Measurements from ENCODE around the gene ASTN2.

GRCh38 chr9:116663581-116663980 is 751.3 kb downstream of the ASTN2 start:
- TF ChIP-seq CTCF (IDR thresholded peaks at IDR 0.05; ENCODE audit: poor library complexity, severe bottlenecking) (no peak), POLR2AphosphoS5 (IDR thresholded peaks at IDR 0.05) (no peak), EZH2 (IDR thresholded peaks at IDR 0.05; ENCODE audit: borderline replicate concordance, insufficient read depth, low read length, poor library complexity, severe bottlenecking) (no peak), REST (IDR thresholded peaks at IDR 0.05; ENCODE audit: borderline replicate concordance) (no peak)
